ENCODE results near the gene DPH3.

The DPH3 gene

GRCh38 chr3:16290827-16291196, 26.1 kb upstream of the DPH3 start:
- peak; percentile 52 for DNase-seq (ENCODE audit: low read depth)

- DNase-seq (ENCODE audit: low read depth), result peak; percentile 61
Measured at GRCh38 chr3:16290007-16290826, 25.5 kb upstream of the DPH3 start.

DNA sequence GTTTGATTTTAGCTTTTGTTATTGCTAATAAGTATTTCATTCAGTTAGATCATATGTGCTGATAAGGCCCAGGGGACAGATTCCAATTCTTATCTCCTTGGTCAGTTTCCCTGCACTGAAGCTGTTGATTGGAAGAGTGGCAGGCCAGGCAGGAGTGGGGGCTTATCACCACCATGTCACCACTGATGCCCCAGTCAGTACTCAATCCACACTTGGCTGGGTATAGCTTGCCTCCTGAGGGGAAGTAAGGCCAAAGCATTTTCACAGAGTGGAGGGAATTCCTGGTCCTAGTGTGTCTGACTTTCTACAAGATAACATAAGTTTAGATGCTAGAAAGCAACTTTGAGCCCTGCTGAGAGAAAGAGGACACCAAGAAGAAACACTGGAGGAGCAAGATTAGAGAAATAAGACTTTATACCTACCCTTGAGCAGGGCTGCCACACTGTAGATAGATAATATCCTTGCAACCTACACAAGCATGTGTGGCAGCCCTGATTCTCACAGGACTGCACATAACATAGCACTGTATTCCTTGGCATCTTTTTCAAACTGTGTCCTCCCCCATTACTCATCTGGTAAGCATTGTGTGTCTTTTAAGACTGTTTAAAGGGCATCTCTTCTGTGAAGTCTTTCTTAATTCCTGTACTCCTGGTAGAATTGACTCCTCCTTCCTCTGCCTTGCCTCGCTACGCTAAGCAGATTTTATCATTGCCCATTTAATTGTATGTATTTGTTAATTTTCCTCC, 24.6 kb upstream of the DPH3 start:
- DNase-seq (ENCODE audit: low read depth), result no peak

- no peak for DNase-seq (ENCODE audit: low read depth)
Measured at GRCh38 chr3:16288664-16289063, 23.9 kb upstream of the DPH3 start.

DNA sequence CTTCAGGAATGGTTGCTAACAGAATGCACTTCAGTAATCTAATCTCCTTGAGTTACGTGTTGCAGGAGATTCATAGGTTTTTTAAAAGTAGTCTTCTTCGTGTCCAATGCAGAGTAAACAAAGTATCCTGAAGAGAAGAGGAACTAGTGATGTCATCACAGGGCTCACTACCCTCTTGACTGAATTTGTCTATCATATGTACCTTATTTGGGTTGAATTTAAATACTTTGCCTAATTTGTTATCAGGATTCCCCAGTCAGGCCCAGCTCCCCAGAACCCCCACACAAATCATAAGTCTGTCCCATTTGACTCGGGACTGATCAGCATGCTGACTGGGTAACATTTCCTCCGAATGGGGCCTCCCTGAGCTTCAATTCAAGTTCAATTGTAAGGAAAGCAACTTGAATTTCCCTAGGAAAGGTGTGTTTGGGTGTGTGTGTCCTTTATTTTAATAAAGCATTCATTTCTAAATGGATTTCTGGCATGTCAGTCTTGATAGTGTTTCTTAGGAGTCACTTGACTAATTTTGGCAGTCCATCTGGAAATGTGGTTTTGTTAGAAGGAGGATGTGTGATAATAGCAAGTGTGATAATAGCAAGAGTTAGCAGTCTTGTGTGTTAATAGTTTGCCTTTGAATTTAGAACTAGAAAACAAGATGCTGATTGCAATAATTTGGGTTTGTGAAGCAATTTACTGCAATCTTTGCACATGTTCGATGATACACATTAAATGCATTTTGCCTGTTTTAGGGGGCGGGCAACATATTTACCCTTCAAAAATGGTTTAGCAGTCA, 22.2 kb upstream of the DPH3 start:
- no peak for DNase-seq (ENCODE audit: low read depth)

GRCh38 chr3:16286161-16286560, 21.4 kb upstream of the DPH3 start:
- DNase-seq (ENCODE audit: low read depth), result no peak

GRCh38 chr3:16284633-16285032, 19.9 kb upstream of the DPH3 start:
- no peak for DNase-seq (ENCODE audit: low read depth)

DNA sequence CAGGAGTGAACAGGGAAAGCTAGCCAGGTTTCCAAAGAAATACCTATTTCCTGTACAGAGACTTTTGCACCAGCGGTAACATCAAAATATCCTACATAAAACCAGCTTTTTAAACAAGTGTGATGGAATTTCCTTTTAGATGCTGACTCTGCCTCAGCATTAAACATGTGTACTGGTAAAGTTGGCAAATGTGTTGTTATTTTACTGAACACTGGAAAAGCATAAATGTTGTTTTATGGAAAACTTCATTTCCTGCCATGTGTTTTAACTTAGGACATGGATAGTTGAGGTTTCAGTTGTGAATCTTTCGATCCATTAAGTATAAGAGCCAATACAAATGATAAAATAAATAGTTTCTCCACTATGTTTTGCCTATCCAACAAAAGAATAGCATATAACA, 15.9 kb upstream of the DPH3 start:
- DNase-seq (ENCODE audit: low read depth), result no peak

DNA sequence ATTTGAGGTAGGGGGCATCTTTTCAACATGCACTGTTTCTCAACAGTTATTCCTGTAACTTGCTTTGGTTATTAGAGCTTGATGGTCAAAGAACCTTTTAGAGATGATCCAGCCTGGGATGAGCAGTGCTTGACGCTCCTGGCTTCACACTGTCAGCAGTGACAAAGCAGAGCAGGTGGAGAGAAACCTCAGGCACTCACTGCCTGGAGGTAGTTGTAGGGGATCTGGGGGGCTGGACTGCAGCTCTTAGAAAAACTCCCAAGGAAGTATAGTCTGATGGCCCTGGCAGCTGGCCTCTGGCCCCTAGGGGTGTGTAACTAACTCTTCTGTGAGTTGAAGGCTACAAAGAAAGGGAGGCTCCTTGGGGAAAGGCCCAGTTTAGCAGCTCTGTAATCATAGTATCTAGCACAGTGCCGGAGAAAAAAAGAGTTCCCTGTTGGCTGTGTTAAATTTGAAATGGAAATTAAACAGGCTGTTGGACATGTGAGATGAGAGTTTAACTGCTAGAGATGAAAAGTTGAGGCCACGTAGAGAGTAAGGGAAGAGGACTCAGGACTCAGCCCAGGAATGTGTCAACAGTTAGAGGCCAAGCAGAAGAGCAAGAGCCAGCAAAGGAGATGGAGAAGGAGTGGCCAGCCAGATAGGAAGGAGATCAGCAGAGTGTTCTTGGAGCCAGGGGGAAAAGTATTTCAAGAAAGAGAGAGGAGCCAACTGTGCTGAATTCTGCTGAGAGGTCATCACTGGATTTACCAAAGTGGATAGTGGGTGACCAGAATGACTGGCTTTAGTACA, 14.5 kb upstream of the DPH3 start:
- no peak for DNase-seq (ENCODE audit: low read depth)

DNA sequence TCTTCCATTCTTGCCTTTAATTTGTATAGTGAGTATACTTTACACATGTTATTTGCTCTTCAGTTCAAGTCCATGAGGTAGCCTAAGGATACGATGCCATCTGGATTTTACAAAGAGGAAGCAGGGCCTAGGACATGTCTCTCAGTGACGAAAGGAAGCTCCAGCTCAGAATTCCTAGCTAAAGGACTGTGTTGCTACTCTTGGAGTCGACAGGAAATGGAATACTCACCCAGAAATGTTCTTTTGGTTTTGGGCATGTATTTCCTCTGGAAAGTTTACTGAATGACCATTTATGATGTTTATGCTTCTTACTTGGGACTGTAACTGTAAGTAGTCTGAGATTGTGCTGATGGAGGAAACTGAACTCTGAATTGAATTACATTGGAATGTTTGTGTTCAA, 12.7 kb upstream of the DPH3 start:
- no peak for DNase-seq (ENCODE audit: low read depth)

GRCh38 chr3:16273867-16274266, 9.1 kb upstream of the DPH3 start:
- DNase-seq (ENCODE audit: low read depth), result no peak

DNA sequence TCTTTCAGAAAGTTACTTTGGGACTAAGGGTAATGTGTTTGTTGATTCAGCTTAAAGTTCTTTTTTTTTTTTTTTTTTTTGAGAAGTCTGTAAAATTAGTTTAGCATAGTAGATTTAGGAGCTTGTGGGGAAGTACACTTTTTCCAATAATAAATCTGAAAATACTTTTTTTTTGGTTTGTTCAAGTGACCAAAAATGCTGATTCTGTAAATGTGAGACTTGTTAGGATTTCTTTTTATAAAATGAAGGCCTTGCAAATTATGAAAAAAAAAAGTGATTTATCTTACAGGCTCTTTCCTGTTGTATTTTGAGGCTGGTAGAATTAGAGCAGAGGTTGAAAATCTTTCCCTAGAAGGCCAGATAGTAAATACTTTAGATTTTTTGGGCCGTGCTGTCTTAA, 7.8 kb upstream of the DPH3 start:
- no peak for DNase-seq (ENCODE audit: low read depth)

- no peak for DNase-seq (ENCODE audit: low read depth)
Measured at GRCh38 chr3:16270855-16271254, 6.1 kb upstream of the DPH3 start.

GRCh38 chr3:16266714-16267113, 2.0 kb upstream of the DPH3 start:
- DNase-seq (ENCODE audit: low read depth), result no peak

- no peak for DNase-seq (ENCODE audit: low read depth)
Measured at GRCh38 chr3:16265455-16265786, 678 bp upstream of the DPH3 start.

DNA sequence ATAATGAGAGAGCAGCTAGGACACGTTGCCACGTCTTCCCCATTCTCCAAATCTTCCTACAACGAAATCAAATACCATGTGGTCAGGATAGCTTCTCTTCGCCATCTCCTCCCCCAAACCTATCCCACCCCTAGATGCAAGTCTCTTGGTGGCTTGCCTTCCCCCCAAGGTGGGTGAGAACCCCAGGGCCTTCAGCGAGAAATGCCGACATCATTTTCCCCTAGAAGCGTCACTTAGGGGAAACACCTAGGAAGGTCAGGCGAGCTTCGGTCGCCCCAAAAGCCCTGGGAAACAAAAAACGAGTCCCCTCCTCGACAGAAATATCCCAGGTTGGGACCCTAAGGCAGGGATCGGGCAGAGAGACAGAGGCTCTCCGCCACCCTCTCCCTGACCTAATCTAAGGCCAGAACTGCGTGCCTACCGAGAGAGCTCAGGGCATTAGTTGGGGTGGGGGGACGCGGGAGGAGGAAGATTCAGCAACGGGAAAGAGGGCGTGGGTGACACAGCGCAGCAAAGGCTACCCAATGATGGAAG, 502 bp downstream of the DPH3 start:
- DNase-seq (ENCODE audit: low read depth), result no peak

- DNase-seq (ENCODE audit: low read depth), result no peak
Measured at GRCh38 chr3:16262174-16262573, 2.6 kb downstream of the DPH3 start.

- DNase-seq (ENCODE audit: low read depth), result no peak
Measured at GRCh38 chr3:16260046-16260445, 4.7 kb downstream of the DPH3 start.

DNA sequence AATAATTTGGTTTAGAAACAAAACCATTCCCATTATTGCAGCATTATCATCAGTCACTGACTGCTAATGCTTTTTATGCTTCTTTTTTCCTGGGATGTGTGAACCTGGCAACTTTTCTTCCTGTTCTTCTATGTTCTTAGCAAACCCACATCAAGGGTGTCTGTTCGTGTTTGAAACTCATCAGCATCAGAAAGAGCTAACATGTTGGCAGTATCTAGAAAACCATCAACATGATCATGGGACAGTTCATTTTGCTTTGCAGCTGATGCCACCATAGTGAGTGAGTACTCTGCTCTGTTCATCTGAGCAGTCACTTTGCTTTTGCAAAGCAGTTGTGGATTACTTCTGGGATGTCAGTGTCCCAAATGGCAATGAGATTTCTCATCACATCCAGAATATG, 5.9 kb downstream of the DPH3 start:
- DNase-seq (ENCODE audit: low read depth), result no peak

DNA sequence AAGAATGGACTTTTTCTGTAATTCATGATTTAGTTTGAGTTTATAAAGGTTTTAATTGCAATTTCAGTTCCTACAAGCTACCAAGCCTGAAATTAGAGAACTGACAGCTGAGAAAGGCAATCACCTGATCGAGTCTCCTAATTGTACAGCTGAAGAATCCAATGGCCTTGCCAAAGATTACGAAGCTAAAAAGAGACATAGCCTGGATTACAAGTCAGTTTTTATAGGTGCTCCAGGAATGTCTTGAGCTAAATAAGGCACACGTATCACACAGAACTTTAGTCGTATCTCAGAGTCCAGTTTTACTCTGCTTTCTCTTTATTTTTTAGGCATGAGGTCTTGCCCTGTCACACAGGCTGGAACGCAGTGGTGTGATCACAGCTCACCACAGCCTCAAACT, 6.6 kb downstream of the DPH3 start:
- DNase-seq (ENCODE audit: low read depth), result no peak

DNA sequence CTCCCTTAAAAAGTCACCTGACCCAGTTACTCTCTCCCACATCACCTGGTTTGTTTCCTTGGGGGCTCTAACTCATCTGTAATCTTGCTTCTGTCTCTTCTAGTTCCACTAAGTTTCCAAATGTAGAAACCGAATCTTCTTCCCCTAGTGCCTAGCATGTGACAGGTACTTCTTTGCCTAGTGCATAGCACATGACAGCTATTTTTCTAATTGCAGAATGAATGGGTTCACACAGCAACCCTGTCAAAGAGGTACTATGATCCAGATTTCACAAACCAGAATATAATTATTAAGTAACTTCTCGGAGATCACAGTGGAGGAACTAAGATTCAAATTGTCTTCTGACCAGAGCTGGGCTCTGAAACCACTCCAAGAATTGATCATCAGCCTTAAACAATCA, 7.4 kb downstream of the DPH3 start:
- DNase-seq (ENCODE audit: low read depth), result no peak

DNA sequence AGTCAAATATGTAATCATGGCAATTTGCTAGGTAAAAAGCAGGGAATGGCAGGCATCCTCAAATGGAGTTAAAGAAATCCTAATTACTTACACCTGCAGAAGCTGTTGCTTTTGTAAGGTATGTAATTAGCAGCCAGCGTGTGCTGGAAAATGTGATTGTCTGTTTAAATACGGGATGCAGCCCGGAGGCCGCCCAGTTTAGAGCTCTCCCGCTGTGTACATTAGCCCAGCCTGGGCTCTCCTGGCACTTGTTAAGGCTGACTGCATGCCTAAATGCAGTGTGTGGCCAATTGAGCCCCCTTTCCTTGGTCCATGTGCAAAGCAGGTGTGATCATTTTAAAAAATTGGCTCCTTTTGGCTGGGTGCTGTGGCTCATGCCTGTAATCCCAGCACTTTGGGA, 9.0 kb downstream of the DPH3 start:
- no peak for DNase-seq (ENCODE audit: low read depth)
